ENCODE results near the gene TYK2. TPM values are rescaled to one million over a fixed set of nuclear protein-coding genes. Genes with fewer than 3 reads are reported as not detected.
"Not testable (repeated sequence)": the region's sequence is repeated elsewhere in the genome, so short reads cannot be mapped to it uniquely, and the experiment has no call there.

TYK2 gene
- total RNA-seq, 1 donor from 2014 or later: 103 TPM

- TF ChIP-seq CTCF (conservative IDR thresholded peaks at IDR 0.05; ENCODE audit: low read depth, low read length): peak; percentile 97
- DNase-seq (ENCODE audit: low read depth): no peak
- no peak overlapping the region for H3K4me3 ChIP-seq (ENCODE audit: low read depth, low read length)
Measured at GRCh38 chr19:10388957-10389356, 8.6 kb upstream of the TYK2 start.

GRCh38 chr19:10384580-10384979, 4.2 kb upstream of the TYK2 start:
- no peak for DNase-seq (ENCODE audit: low read depth)
- no peak overlapping the region for H3K4me3 ChIP-seq (ENCODE audit: low read depth, low read length)
- TF ChIP-seq CTCF (conservative IDR thresholded peaks at IDR 0.05; ENCODE audit: low read depth, low read length): no peak

GRCh38 chr19:10383223-10383499, 2.8 kb upstream of the TYK2 start:
- not testable (repeated sequence) for H3K4me3 ChIP-seq (ENCODE audit: low read depth, low read length); DNase-seq (ENCODE audit: low read depth)

- TF ChIP-seq CTCF (conservative IDR thresholded peaks at IDR 0.05; ENCODE audit: low read depth, low read length): no peak
- peak overlapping the region; percentile 90 for H3K4me3 ChIP-seq (ENCODE audit: low read depth, low read length)
- DNase-seq (ENCODE audit: low read depth): no peak
Measured at GRCh38 chr19:10379880-10380312, 476 bp downstream of the TYK2 start.

- TF ChIP-seq CTCF (conservative IDR thresholded peaks at IDR 0.05; ENCODE audit: low read depth, low read length): no peak
- DNase-seq (ENCODE audit: low read depth): no peak
- H3K4me3 ChIP-seq (ENCODE audit: low read depth, low read length): no peak overlapping the region
Measured at GRCh38 chr19:10378124-10378523, 2.2 kb downstream of the TYK2 start.

GRCh38 chr19:10377140-10377640, 3.2 kb downstream of the TYK2 start:
- not testable (repeated sequence) for H3K4me3 ChIP-seq (ENCODE audit: low read depth, low read length); DNase-seq (ENCODE audit: low read depth)

- TF ChIP-seq CTCF (conservative IDR thresholded peaks at IDR 0.05; ENCODE audit: low read depth, low read length): no peak
- H3K4me3 ChIP-seq (ENCODE audit: low read depth, low read length): no peak overlapping the region
- no peak for DNase-seq (ENCODE audit: low read depth)
Measured at GRCh38 chr19:10374931-10375330, 5.4 kb downstream of the TYK2 start.

GRCh38 chr19:10372690-10373089, 7.7 kb downstream of the TYK2 start:
- H3K4me3 ChIP-seq (ENCODE audit: low read depth, low read length): no peak overlapping the region
- no peak for DNase-seq (ENCODE audit: low read depth)
- no peak for TF ChIP-seq CTCF (conservative IDR thresholded peaks at IDR 0.05; ENCODE audit: low read depth, low read length)

Measured in epithelial cell of proximal tubule (primary cell).